IMR-90 (cell line): ENCODE results near the gene CTNNA2. TPM values are rescaled to one million over a fixed set of nuclear protein-coding genes. Genes with fewer than 3 reads are reported as not detected.

Experiments
- ATAC-seq: fragments of 200-7000 bp; cut with Tn5 transposase; 2 replicates; pipeline ENCODE4 v1.9.1; 2020; ENCODE audit warnings: low read depth, mild to moderate bottlenecking, moderate library complexity
- BruUV-seq: library from RNA; stranded (reverse); fragments of 400-500 nt; replicated peaks from 2 replicates; lab custom pipeline; 2021; lab: Mats Ljungman, UMichigan
- CTCF ChIA-PET: fragments of 300-600 bp; formaldehyde crosslinking; extraction: SDS; loops from one replicate; lab custom pipeline; 2021; ENCODE audit warnings: antibody characterized with exemption; lab: Yijun Ruan, JAX
- POLR2A ChIA-PET: fragments of 300-600 bp; sonication (Branson Sonifier 250); formaldehyde crosslinking; loops from one replicate; lab custom pipeline; 2022; ENCODE audit warnings: antibody characterized with exemption; ENCODE audit not compliant: unreplicated experiment; lab: Charles Lee
- DNase-seq: peaks from one replicate; pipeline ENCODE4 v3.0.0; 2013
- H2AFZ ChIP-seq: replicated peaks from 2 replicates; pipeline ENCODE3; 2013; ENCODE audit warnings: low read length, mild to moderate bottlenecking; ENCODE audit not compliant: poor library complexity
- H2AK5ac ChIP-seq: 2 replicates; pipeline ENCODE4 v1.6.1; 2013; ENCODE audit warnings: low read depth, low read length, inconsistent platforms
- H2AK9ac ChIP-seq: replicated peaks from 2 replicates; pipeline ENCODE3; 2013; ENCODE audit warnings: mild to moderate bottlenecking, low read depth, low read length, moderate library complexity; ENCODE audit not compliant: poor library complexity
- H2BK120ac ChIP-seq: 2 replicates; pipeline ENCODE4 v1.6.1; 2013; ENCODE audit warnings: low read depth, low read length, inconsistent platforms
- H2BK15ac ChIP-seq: 3 replicates; pipeline ENCODE4 v1.6.1; 2013; ENCODE audit warnings: low read depth, low read length, inconsistent platforms
- H2BK20ac ChIP-seq: 2 replicates; pipeline ENCODE4 v1.6.1; 2013; ENCODE audit warnings: low read depth, mild to moderate bottlenecking, inconsistent platforms, low read length, moderate library complexity
- H2BK5ac ChIP-seq: 2 replicates; pipeline ENCODE4 v1.6.1; 2013; ENCODE audit warnings: mild to moderate bottlenecking, low read depth, low read length, inconsistent platforms; ENCODE audit not compliant: poor library complexity, severe bottlenecking
- H3K14ac ChIP-seq: replicated peaks from 2 replicates; pipeline ENCODE4 v1.6.1; 2013; ENCODE audit warnings: low read depth, low read length, inconsistent platforms
- H3K18ac ChIP-seq: 2 replicates; pipeline ENCODE4 v1.6.1; 2013; ENCODE audit warnings: low read depth, low read length, control low read depth
- H3K23ac ChIP-seq: 2 replicates; pipeline ENCODE4 v1.6.1; 2013; ENCODE audit warnings: low read depth, low read length, inconsistent platforms
- H3K27ac ChIP-seq: 2 replicates; pipeline ENCODE4 v1.5.1; 2013; ENCODE audit warnings: mild to moderate bottlenecking, control low read depth, low read length; ENCODE audit not compliant: insufficient read depth
- H3K27me3 ChIP-seq: 2 replicates; pipeline ENCODE4 v1.6.1; 2013; ENCODE audit warnings: low read length; ENCODE audit not compliant: control insufficient read depth, insufficient read depth
- H3K36me3 ChIP-seq: 2 replicates; pipeline ENCODE4 v1.6.1; 2013; ENCODE audit warnings: low read length, mixed read lengths; ENCODE audit not compliant: control insufficient read depth, insufficient read depth
- H3K4ac ChIP-seq: 2 replicates; pipeline ENCODE4 v1.6.1; 2013; ENCODE audit warnings: low read depth, low read length, inconsistent platforms
- H3K4me1 ChIP-seq: 2 replicates; pipeline ENCODE4 v1.6.1; 2013; ENCODE audit warnings: low read length, mixed read lengths; ENCODE audit not compliant: control insufficient read depth, insufficient read depth
- H3K4me2 ChIP-seq: 2 replicates; pipeline ENCODE4 v1.6.1; 2013; ENCODE audit warnings: low read depth, mild to moderate bottlenecking, control low read depth, low read length, moderate library complexity
- H3K4me3 ChIP-seq: 2 replicates; pipeline ENCODE4 v1.5.1; 2013; ENCODE audit warnings: low read depth, mild to moderate bottlenecking, control low read depth, low read length, moderate library complexity; ENCODE audit not compliant: insufficient read depth
- H3K56ac ChIP-seq: 2 replicates; pipeline ENCODE4 v1.6.1; 2013; ENCODE audit warnings: low read length, inconsistent platforms; ENCODE audit not compliant: insufficient read depth; ENCODE audit errors: extremely low read depth
- H3K79me1 ChIP-seq, 2 experiments: 2 replicates each; pipeline ENCODE4 v1.6.1; 2013; ENCODE audit warnings: low read length in 2 of 2, inconsistent platforms in 1 of 2, low read depth in 1 of 2
- H3K9ac ChIP-seq: 2 replicates; pipeline ENCODE4 v1.6.1; 2013; ENCODE audit warnings: low read depth, low read length, control low read depth
- H3K9me1 ChIP-seq: 2 replicates; pipeline ENCODE4 v1.6.1; 2013; ENCODE audit warnings: low read length, inconsistent platforms; ENCODE audit not compliant: insufficient read depth
- H3K9me3 ChIP-seq: 2 replicates; pipeline ENCODE4 v1.6.1; 2013; ENCODE audit warnings: low read length; ENCODE audit not compliant: control insufficient read depth, insufficient read depth
- H4K20me1 ChIP-seq: 2 replicates; pipeline ENCODE4 v1.6.1; 2013; ENCODE audit warnings: low read length, inconsistent platforms; ENCODE audit not compliant: insufficient read depth
- H4K5ac ChIP-seq: 2 replicates; pipeline ENCODE4 v1.6.1; 2013; ENCODE audit warnings: mild to moderate bottlenecking, low read depth, low read length, control low read depth
- H4K8ac ChIP-seq, 2 experiments: 2 replicates each; pipeline ENCODE4 v1.6.1; 2013; ENCODE audit warnings: low read depth in 2 of 2, low read length in 2 of 2, control low read depth in 1 of 2, inconsistent platforms in 1 of 2
- H4K91ac ChIP-seq: 2 replicates; pipeline ENCODE4 v1.6.1; 2013; ENCODE audit warnings: low read depth, low read length, inconsistent platforms; ENCODE audit not compliant: insufficient read depth
- BHLHE40 ChIP-seq: fragments of 150-350 bp; IDR thresholded peaks from 2 replicates; pipeline ENCODE4 v1.6.1; 2016; ENCODE audit warnings: mild to moderate bottlenecking, low read depth, low read length
- FOS ChIP-seq: fragments of 150-350 bp; IDR thresholded peaks from 2 replicates; pipeline ENCODE4 v1.6.1; 2016; ENCODE audit warnings: low read depth, low read length
- NFE2L2 ChIP-seq: fragments of 150-350 bp; IDR thresholded peaks from 2 replicates; pipeline ENCODE4 v1.6.1; 2016; ENCODE audit warnings: low read depth, mild to moderate bottlenecking, low read length
- POLR2A ChIP-seq: IDR thresholded peaks from 2 replicates; pipeline ENCODE4 v1.6.1; 2012; ENCODE audit warnings: mild to moderate bottlenecking, low read depth, low read length
- WGBS, 2 experiments: methylation state at CpG; one replicate each; pipeline versions ENCODE4 v1.1.5 to v1.1.7; 2013; ENCODE audit warnings: missing lambda C conversion rate in 2 of 2; ENCODE audit not compliant: insufficient read length in 1 of 2; ENCODE audit errors: extremely low coverage in 2 of 2; 5-methylcytosine and 5-hydroxymethylcytosine counted together
- dilution Hi-C: fragments of 300-500 bp; cut with HindIII; formaldehyde crosslinking; loops from one replicate; pipeline ENCODE4 v1.14.3; 2018; ENCODE audit warnings: low sequenced_read_pairs; ENCODE audit not compliant: unreplicated experiment
- in situ Hi-C: fragments of 300-500 bp; cut with MboI; formaldehyde crosslinking; loops from 3 replicates; pipeline ENCODE4 v1.14.3; 2019; ENCODE audit warnings: low sequenced_read_pairs, inconsistent platforms, mixed read lengths
- intact Hi-C: fragments of 100-400 bp; cut with micrococcal nuclease; formaldehyde crosslinking; loops from 2 replicates; pipeline ENCODE4 v1.10.0; 2022
- polyA plus RNA-seq, 3 experiments: library from polyadenylated mRNA; depleted of rRNA; stranded (reverse); fragments of >200 nt; gene quantifications; 2 replicates each; pipeline ENCODE4 v1.2.3, GENCODE V29; 2012; ENCODE audit warnings: low replicate concordance in 1 of 3
- total RNA-seq: library from RNA; depleted of rRNA; stranded (reverse); fragments of >200 nt; gene quantifications from 2 replicates; pipeline ENCODE4 v1.2.3, GENCODE V29; 2012

The CTNNA2 gene
- total and polyA plus RNA-seq, 2 of the 4 experiments (the other 2 are of a cell fraction) = not detected

GRCh38 chr2:80252294-80252986, 739.6 kb downstream of the CTNNA2 start:
- no peak overlapping the region for H3K23ac ChIP-seq
- H3K27ac ChIP-seq = no peak overlapping the region
- no peak overlapping the region for H2AFZ ChIP-seq
- no peak overlapping the region for H3K4me2 ChIP-seq
- no peak overlapping the region for H2BK120ac ChIP-seq
- no peak overlapping the region for H3K4ac ChIP-seq
- H3K18ac ChIP-seq = no peak overlapping the region
- ATAC-seq (no peak), DNase-seq (no peak)
- H4K8ac ChIP-seq = no peak overlapping the region
- no peak overlapping the region for H2BK15ac ChIP-seq
- no peak overlapping the region for H2BK5ac ChIP-seq
- no peak overlapping the region for H2AK9ac ChIP-seq
- H3K9me3 ChIP-seq = no peaks in the 10 kb centered on the region
- TF ChIP-seq BHLHE40 = no peak
- TF ChIP-seq FOS = no peak
- no peak for TF ChIP-seq NFE2L2
- no peak for TF ChIP-seq POLR2A
- H3K9ac ChIP-seq = no peak overlapping the region
- BruUV-seq = no TSS peak
- no peaks in the 10 kb centered on the region for H3K9me1 ChIP-seq
- no peak overlapping the region for H2BK20ac ChIP-seq
- dilution Hi-C loops (no loop called here), intact Hi-C loops (loop anchor here (10.0 kb wide), 1 partner anchor 242 kb away; no protein-coding TSS in a partner anchor), in situ Hi-C loops (no loop called here)
- no peaks in the 10 kb centered on the region for H4K20me1 ChIP-seq
- H4K5ac ChIP-seq = no peak overlapping the region
- H2AK5ac ChIP-seq = no peak overlapping the region
- no CpG with 5 or more reads among the region's 7 CpGs for WGBS, 2 experiments
- no peak overlapping the region for H3K4me3 ChIP-seq
- H3K4me1 ChIP-seq = no peaks in the 10 kb centered on the region
- no peak overlapping the region for H4K91ac ChIP-seq
- no peaks in the 10 kb centered on the region for H3K36me3 ChIP-seq
- no peak overlapping the region for H3K56ac ChIP-seq
- POLR2A ChIA-PET = no interaction called here
- no peaks in the 10 kb centered on the region; the same call in 1 of the 2 replicates for H3K27me3 ChIP-seq
- no peaks in the 10 kb centered on the region for H3K79me1 ChIP-seq
- CTCF ChIA-PET = no interaction called here
- no peak overlapping the region for H3K14ac ChIP-seq
